ENCODE measurements around the gene DDX41. TPM values are rescaled to one million over a fixed set of nuclear protein-coding genes. Genes with fewer than 3 reads are reported as not detected.
A peak's percentile ranks its signal among the peaks of the same experiment; 100 is the strongest.

The DDX41 gene
- total RNA-seq, 1 experiment from 2014 or later = 318 TPM

DNA sequence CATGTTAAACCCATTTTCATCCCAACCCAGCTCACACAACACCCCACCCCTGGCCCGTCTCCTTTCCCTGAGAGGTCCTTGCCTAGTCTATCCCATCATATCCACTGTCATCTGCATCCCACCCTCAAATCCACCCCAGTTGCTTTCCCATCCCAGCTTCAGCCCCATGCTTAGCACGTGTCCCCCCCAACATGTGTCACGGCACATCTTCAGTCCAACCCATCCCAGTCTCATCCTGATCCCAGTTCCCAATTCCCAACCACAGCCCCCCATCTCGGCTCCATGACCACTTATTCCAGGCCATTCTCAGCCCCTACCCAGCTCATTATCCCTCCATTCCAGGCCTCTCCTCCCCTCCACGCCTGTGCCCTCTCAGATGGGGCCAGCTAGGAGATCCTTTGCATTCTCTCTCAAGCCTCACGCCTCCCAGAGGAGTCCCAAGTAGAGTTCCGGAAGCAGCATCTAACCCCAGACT is 42.7 kb downstream of the DDX41 start:
- intact Hi-C loops (cut with micrococcal nuclease) = no loop called here
- no peaks in the 10 kb centered on the region for H3K27me3 ChIP-seq (ENCODE audit: low read length)
- POLR2A ChIA-PET (ENCODE audit: unreplicated experiment) = no interaction called here
- ATAC-seq (no peak), DNase-seq (no peak)
- H3K79me2 ChIP-seq (ENCODE audit: low read length) = peaks cover 34% of the 10 kb centered on the region
- H2AFZ ChIP-seq (ENCODE audit: low read length) = no peak overlapping the region
- TF ChIP-seq, protein P1, sequence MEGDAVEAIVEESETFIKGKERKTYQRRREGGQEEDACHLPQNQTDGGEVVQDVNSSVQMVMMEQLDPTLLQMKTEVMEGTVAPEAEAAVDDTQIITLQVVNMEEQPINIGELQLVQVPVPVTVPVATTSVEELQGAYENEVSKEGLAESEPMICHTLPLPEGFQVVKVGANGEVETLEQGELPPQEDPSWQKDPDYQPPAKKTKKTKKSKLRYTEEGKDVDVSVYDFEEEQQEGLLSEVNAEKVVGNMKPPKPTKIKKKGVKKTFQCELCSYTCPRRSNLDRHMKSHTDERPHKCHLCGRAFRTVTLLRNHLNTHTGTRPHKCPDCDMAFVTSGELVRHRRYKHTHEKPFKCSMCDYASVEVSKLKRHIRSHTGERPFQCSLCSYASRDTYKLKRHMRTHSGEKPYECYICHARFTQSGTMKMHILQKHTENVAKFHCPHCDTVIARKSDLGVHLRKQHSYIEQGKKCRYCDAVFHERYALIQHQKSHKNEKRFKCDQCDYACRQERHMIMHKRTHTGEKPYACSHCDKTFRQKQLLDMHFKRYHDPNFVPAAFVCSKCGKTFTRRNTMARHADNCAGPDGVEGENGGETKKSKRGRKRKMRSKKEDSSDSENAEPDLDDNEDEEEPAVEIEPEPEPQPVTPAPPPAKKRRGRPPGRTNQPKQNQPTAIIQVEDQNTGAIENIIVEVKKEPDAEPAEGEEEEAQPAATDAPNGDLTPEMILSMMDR (conservative IDR thresholded peaks at IDR 0.05; ENCODE audit: low read depth, low read length) = no peak
- TF ChIP-seq EZH2 (IDR thresholded peaks at IDR 0.05; ENCODE audit: low read length, unreplicated experiment) (no peak), EZH2phosphoT487 (IDR thresholded peaks at IDR 0.05; ENCODE audit: borderline replicate concordance, low read length) (no peak)
- H3K9me2 ChIP-seq (replicated peaks; ENCODE audit: low read length) = no peaks in the 10 kb centered on the region
- no peak overlapping the region for H3K9ac ChIP-seq (ENCODE audit: low read length)
- H4K20me1 ChIP-seq (ENCODE audit: low read length) = peaks cover 30% of the 10 kb centered on the region; the same call in 1 of the 2 replicates
- H3K27ac ChIP-seq (ENCODE audit: low read length) = no peak overlapping the region
- H3F3A ChIP-seq (ENCODE audit: low read length, unreplicated experiment) = no peaks in the 10 kb centered on the region
- no peaks in the 10 kb centered on the region for H3K9me3 ChIP-seq (ENCODE audit: low read length)
- no TSS peak for BruUV-seq (replicated peaks)
- CTCF ChIA-PET = interaction anchor here (1.0 kb wide), 1 partner anchor 69 kb away, joined by 4 read pairs; no protein-coding TSS in a partner anchor
- H3K4me1 ChIP-seq (ENCODE audit: insufficient read depth, low read length) = peaks cover 21% of the 10 kb centered on the region
- no peak overlapping the region for H3K4me2 ChIP-seq (ENCODE audit: low read length)
- H3K4me3 ChIP-seq (ENCODE audit: low read length) = no peak overlapping the region
- no peaks in the 10 kb centered on the region for H3K36me3 ChIP-seq (ENCODE audit: low read depth, low read length)

DNA sequence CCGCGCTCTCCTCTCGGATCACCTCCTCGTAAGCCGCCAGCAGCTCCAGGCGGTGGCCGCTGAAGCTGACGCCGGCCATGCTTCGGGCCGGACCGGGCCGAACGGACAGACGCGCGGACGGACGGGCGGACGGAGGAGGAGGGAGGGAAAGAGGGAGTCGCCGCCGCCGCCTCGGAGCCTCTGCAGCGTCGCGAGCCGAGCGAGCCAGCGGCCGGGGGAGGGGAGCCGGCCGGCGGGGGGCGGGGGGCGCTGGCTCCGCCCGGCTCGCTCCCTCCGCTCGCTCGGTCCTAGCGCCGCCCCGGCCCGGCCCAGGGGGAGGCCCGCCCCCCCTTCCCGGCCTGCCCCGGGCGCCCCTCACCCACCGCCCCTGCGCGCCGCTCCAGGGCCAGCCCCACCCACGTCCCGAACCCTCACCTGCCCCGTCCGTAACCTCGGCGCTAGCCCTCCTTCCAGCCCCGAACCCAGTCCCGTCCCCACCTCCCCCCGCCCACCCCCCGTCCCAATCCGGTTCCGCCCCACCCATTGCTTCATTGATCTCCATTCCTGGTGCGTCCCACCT is 43.2 kb downstream of the DDX41 start, which contains the start of gene DBN1:
Gene DBN1, minus strand, starts transcription at position 192 of the 559 bp plus-strand sequence. Its CDS starts 113 bp downstream, at position 79.
- H3K27ac ChIP-seq (ENCODE audit: low read length) = no peak within 1 kb of the TSS
- H3F3A ChIP-seq (ENCODE audit: low read length, unreplicated experiment) = no peaks in the 10 kb centered on the region
- H3K4me2 ChIP-seq (ENCODE audit: low read length) = peak within 1 kb of the TSS; percentile 98
- H3K27me3 ChIP-seq (ENCODE audit: low read length) = no peaks in the 10 kb centered on the region
- peak within 1 kb of the TSS; percentile 90 for H3K4me3 ChIP-seq (ENCODE audit: low read length)
- DNase-seq = peak; percentile 61
- H3K9ac ChIP-seq (ENCODE audit: low read length) = peak within 1 kb of the TSS; percentile 68
- H3K9me3 ChIP-seq (ENCODE audit: low read length) = no peaks in the 10 kb centered on the region
- peaks cover 34% of the 10 kb centered on the region for H3K79me2 ChIP-seq (ENCODE audit: low read length)
- H3K36me3 ChIP-seq (ENCODE audit: low read depth, low read length) = no peaks in the 10 kb centered on the region
- intact Hi-C loops (cut with micrococcal nuclease) = loop anchor here (2.0 kb wide), 1 partner anchor 17 kb away; no protein-coding TSS in a partner anchor
- ChIA-PET POLR2A (ENCODE audit: unreplicated experiment) (interaction anchor here (1.9 kb wide), 1 partner anchor 24 kb away, joined by 6 read pairs; the partner anchor contains the start of gene PDLIM7), CTCF (interaction anchor here (0.6 to 1.0 kb wide), 2 partner anchors 43 to 69 kb away, joined by 4 to 6 read pairs; partner anchors contain the start of gene DDX41)
- BruUV-seq (replicated peaks) = no TSS peak
- peaks cover 21% of the 10 kb centered on the region for H3K4me1 ChIP-seq (ENCODE audit: insufficient read depth, low read length)
- H2AFZ ChIP-seq (ENCODE audit: low read length) = peak within 1 kb of the TSS; percentile 60
- peaks cover 36% of the 10 kb centered on the region; the same call in 1 of the 2 replicates for H4K20me1 ChIP-seq (ENCODE audit: low read length)
- H3K9me2 ChIP-seq (replicated peaks; ENCODE audit: low read length) = no peaks in the 10 kb centered on the region
- peak; percentile 69 for ATAC-seq
- TF ChIP-seq, protein P1 (conservative IDR thresholded peaks at IDR 0.05; ENCODE audit: low read depth, low read length) = no peak
- TF ChIP-seq EZH2phosphoT487 (IDR thresholded peaks at IDR 0.05; ENCODE audit: borderline replicate concordance, low read length) = no peak
- no peak for TF ChIP-seq EZH2 (IDR thresholded peaks at IDR 0.05; ENCODE audit: low read length, unreplicated experiment)
